Measurements from ENCODE around the gene ARHGAP18. TPM values are rescaled to one million over a fixed set of nuclear protein-coding genes. Genes with fewer than 3 reads are reported as not detected.

ARHGAP18 gene
- total RNA-seq, 1 experiment from 2014 or later: 1.6 TPM

DNA sequence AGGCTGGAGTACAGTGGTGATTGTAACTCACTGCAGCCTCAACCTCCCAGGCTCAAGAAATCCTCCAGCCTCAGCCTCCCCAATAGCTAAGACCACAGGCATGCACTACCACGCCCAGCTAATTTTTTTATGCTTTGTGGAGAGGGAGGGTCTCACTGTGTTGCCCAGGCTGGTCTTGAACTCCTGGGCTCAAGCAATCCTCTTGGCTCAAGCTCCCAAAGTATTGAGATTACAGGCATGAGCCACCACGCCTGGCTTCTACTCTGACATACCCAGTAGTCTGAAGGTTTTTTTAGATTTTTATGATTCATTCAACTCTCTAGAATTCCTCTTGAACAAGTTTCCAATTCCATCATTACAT lies 1.3 kb upstream of the ARHGAP18 start:
- Histone ChIP-seq H3K9me3 (ENCODE audit: low read length) (no peaks in the 10 kb centered on the region), H3K9me2 (replicated peaks; ENCODE audit: insufficient read depth, low read length) (no peaks in the 10 kb centered on the region), H4K20me1 (ENCODE audit: insufficient read depth, low read depth, low read length) (no peaks in the 10 kb centered on the region), H3K27ac (ENCODE audit: low read length) (no peak overlapping the region), H3K4me2 (ENCODE audit: low read depth, low read length, poor library complexity, severe bottlenecking) (no peak overlapping the region), H3K36me3 (ENCODE audit: insufficient read depth, low read length) (no peaks in the 10 kb centered on the region), H3K79me2 (ENCODE audit: low read length) (no peaks in the 10 kb centered on the region), H3K27me3 (ENCODE audit: low read length) (no peaks in the 10 kb centered on the region), H3K9ac (ENCODE audit: low read length) (no peak overlapping the region), H3K4me3 (ENCODE audit: low read length) (no peak overlapping the region), H2AFZ (ENCODE audit: low read length) (no peak overlapping the region), H3K4me1 (ENCODE audit: low read length) (peaks cover 20% of the 10 kb centered on the region)
- DNase-seq: no peak

DNA sequence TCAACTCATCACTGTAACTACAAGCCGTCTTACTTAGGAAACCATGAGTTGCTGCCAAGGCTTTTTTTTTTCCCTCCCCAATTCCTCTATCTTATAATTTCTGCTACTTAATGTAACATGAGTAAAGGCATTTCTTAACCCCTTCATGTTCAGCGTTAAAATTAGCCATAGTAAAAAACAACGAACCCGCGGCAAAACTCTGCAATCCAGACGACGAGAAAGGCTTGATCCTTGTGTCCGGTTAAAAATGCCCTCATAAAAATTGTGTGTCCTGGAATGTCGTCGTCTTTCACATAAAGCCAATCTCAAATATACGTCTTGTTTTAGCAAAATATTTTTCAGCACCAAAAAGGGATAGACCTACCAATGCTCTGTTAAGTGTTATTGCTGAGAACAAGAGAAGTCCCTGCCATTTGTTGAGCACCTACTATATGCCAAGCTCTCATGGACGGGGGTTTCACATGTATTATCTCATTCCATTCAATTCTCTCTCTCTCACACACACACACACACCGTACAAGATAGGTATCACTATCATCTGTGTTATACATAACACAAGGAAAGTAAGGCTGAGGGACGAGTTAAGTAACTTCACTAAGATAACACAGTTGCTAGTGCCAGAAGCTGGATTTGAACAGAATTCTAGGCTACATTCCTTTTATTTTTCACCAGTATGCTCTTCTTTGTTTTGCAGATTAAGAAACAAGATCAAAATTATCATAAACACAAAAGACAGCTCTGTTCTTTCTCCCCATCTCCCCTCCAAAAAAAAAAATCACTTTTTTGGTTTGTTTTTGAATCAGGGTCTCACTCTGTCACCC lies 683 bp upstream of the ARHGAP18 start:
- H3K4me3 ChIP-seq (ENCODE audit: low read length): peak overlapping the region; percentile 63; the same call in 1 of the 2 replicates
- peak overlapping the region; percentile 99; the same call in 1 of the 2 replicates for H2AFZ ChIP-seq (ENCODE audit: low read length)
- no peak overlapping the region for H3K27ac ChIP-seq (ENCODE audit: low read length)
- H3K4me2 ChIP-seq (ENCODE audit: low read depth, low read length, poor library complexity, severe bottlenecking): peak overlapping the region; percentile 74
- peaks cover 20% of the 10 kb centered on the region for H3K4me1 ChIP-seq (ENCODE audit: low read length)
- no peaks in the 10 kb centered on the region for H3K36me3 ChIP-seq (ENCODE audit: insufficient read depth, low read length)
- H3K9ac ChIP-seq (ENCODE audit: low read length): no peak overlapping the region; the same call in 1 of the 2 replicates
- H3K9me2 ChIP-seq (replicated peaks; ENCODE audit: insufficient read depth, low read length): no peaks in the 10 kb centered on the region
- no peaks in the 10 kb centered on the region for H3K9me3 ChIP-seq (ENCODE audit: low read length)
- H3K27me3 ChIP-seq (ENCODE audit: low read length): no peaks in the 10 kb centered on the region
- no peaks in the 10 kb centered on the region for H3K79me2 ChIP-seq (ENCODE audit: low read length)
- no peaks in the 10 kb centered on the region for H4K20me1 ChIP-seq (ENCODE audit: insufficient read depth, low read depth, low read length)
- DNase-seq: no peak

DNA sequence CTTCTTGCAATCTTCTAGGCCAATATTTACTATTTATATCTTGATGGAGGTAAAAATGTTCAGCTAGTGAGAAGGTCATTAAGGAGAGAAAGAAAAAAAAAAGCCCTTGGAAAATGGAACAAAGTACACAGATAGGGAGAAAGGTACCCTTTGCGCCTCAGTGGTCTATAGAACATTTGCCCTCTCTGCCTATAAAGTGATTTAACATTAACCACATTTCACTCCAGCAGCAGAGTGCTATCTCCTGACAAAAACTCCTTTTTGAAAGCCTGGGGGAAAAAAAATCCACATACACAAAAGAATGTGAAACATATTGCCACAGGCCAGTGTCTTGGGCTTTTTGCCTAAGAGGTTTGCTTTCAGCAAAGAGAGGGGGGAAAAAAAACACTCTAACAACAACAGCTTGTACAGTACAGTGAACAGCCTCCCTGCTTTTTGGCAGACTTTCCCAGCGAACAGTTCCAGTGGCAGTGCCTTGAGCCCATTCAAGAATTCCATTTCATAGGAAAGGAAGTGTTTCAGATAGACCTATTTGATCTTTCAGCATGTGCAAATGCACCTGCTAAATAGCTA lies 695 bp downstream of the ARHGAP18 start:
- peak overlapping the region; percentile 74 for H3K4me2 ChIP-seq (ENCODE audit: low read depth, low read length, poor library complexity, severe bottlenecking)

DNA sequence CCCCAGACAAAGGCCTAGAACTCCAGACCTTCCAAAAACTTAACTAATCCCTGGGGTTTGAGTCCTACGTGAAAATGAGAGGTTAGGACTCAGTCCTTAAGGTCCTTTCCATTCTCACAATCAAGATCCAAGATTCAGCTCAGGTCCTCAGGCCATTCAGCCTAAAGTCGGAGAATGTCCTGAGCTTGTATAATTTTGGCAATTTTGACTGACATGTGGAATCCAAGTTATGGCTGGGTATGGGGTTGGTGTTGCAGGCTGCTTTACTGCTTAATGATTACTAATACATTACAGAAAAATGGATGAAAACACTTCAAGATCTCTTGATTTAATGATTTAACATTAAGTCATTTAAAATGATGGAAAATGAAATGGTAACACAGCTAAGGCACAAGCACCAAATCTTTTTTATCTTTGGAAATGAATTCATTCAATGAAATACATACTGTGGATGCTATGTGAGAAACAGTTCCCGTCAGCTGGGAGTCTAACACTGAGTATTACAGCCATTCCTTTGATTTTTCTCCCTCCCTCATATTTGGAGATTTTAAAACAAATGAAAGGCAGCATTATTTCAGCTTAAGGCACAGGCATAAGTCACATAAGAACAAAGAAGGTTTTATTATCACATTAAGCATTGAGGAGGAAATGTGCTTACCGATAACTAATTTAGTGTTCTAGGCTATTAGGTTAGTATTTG lies 1.3 kb downstream of the ARHGAP18 start:
- Histone ChIP-seq H3K27ac (ENCODE audit: low read length) (no peak overlapping the region), H3K79me2 (ENCODE audit: low read length) (no peaks in the 10 kb centered on the region), H3K4me1 (ENCODE audit: low read length) (peaks cover 12% of the 10 kb centered on the region), H3K9me3 (ENCODE audit: low read length) (no peaks in the 10 kb centered on the region), H3K4me3 (ENCODE audit: low read length) (no peak overlapping the region), H3K4me2 (ENCODE audit: low read depth, low read length, poor library complexity, severe bottlenecking) (no peak overlapping the region), H3K9me2 (replicated peaks; ENCODE audit: insufficient read depth, low read length) (no peaks in the 10 kb centered on the region), H3K36me3 (ENCODE audit: insufficient read depth, low read length) (no peaks in the 10 kb centered on the region), H2AFZ (ENCODE audit: low read length) (no peak overlapping the region), H3K27me3 (ENCODE audit: low read length) (no peaks in the 10 kb centered on the region), H3K9ac (ENCODE audit: low read length) (no peak overlapping the region), H4K20me1 (ENCODE audit: insufficient read depth, low read depth, low read length) (no peaks in the 10 kb centered on the region)
- DNase-seq: no peak

More for the DNA sequence above, 695 bp downstream of the ARHGAP18 start:
- Histone ChIP-seq H3K9ac (ENCODE audit: low read length) (no peak overlapping the region), H4K20me1 (ENCODE audit: insufficient read depth, low read depth, low read length) (no peaks in the 10 kb centered on the region), H3K4me1 (ENCODE audit: low read length) (peaks cover 18% of the 10 kb centered on the region), H3K9me2 (replicated peaks; ENCODE audit: insufficient read depth, low read length) (no peaks in the 10 kb centered on the region), H2AFZ (ENCODE audit: low read length) (peak overlapping the region; percentile 99), H3K9me3 (ENCODE audit: low read length) (no peaks in the 10 kb centered on the region), H3K79me2 (ENCODE audit: low read length) (no peaks in the 10 kb centered on the region), H3K27ac (ENCODE audit: low read length) (no peak overlapping the region), H3K27me3 (ENCODE audit: low read length) (no peaks in the 10 kb centered on the region), H3K36me3 (ENCODE audit: insufficient read depth, low read length) (no peaks in the 10 kb centered on the region), H3K4me3 (ENCODE audit: low read length) (peak overlapping the region; percentile 63)
- DNase-seq: no peak

DNA sequence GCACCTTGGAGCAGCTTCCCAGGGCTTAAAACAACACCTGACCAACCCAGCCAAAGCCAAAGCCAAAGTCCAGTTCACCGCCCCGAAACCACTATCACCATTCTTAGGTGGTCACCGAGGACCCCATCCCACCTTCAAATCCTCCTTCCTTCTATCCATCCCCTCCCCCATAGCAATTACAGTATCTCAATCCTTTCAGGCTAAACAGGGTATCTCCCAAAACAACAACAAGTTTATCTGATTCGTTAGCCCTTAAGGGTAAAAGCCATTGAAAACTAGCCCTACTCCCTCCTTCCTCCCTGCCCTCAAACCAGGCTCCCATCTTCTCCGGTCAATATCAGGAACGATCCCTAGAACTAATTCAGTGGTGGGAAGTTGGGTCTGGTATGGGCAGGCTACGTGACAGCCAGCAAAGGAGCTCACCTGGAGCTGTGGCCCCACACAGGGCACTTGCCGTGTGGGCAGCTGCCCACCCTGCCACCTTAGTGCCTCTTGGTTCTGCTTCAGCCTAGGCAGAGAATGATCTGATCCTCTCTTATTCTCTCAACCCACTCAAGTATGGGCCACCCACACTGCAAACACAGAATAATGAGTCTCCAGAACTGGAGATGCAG lies 2.0 kb downstream of the ARHGAP18 start:
- Histone ChIP-seq H3K9me3 (ENCODE audit: low read length) (no peaks in the 10 kb centered on the region), H2AFZ (ENCODE audit: low read length) (no peak overlapping the region), H3K4me3 (ENCODE audit: low read length) (no peak overlapping the region), H4K20me1 (ENCODE audit: insufficient read depth, low read depth, low read length) (no peaks in the 10 kb centered on the region), H3K79me2 (ENCODE audit: low read length) (no peaks in the 10 kb centered on the region), H3K36me3 (ENCODE audit: insufficient read depth, low read length) (no peaks in the 10 kb centered on the region), H3K4me1 (ENCODE audit: low read length) (peaks cover 12% of the 10 kb centered on the region), H3K9ac (ENCODE audit: low read length) (no peak overlapping the region), H3K27me3 (ENCODE audit: low read length) (no peaks in the 10 kb centered on the region), H3K9me2 (replicated peaks; ENCODE audit: insufficient read depth, low read length) (no peaks in the 10 kb centered on the region), H3K27ac (ENCODE audit: low read length) (no peak overlapping the region), H3K4me2 (ENCODE audit: low read depth, low read length, poor library complexity, severe bottlenecking) (no peak overlapping the region)
- no peak for DNase-seq

DNA sequence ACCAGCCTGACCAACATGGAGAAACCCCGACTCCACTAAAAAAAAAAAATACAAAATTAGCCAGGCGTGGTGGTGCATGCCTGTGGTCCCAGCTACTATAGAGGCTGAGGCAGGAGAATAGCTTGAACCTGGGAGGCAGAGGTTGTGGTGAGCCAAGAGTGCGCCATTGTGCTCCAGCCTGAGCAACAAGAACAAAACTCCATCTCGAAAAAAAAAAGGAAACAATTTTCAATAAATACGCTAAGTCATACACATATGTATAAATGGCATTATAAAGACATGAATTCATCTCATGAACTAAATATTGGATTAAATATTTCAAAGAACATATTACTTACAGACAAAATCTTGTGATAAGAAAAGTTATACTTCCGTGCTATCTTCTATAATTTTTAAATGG lies 2.9 kb downstream of the ARHGAP18 start:
- H2AFZ ChIP-seq (ENCODE audit: low read length): no peak overlapping the region
- H3K9ac ChIP-seq (ENCODE audit: low read length): no peak overlapping the region
- no peak overlapping the region for H3K4me3 ChIP-seq (ENCODE audit: low read length)
- H3K9me2 ChIP-seq (replicated peaks; ENCODE audit: insufficient read depth, low read length): no peaks in the 10 kb centered on the region
- H4K20me1 ChIP-seq (ENCODE audit: insufficient read depth, low read depth, low read length): no peaks in the 10 kb centered on the region
- no peak overlapping the region for H3K27ac ChIP-seq (ENCODE audit: low read length)
- H3K9me3 ChIP-seq (ENCODE audit: low read length): no peaks in the 10 kb centered on the region
- no peaks in the 10 kb centered on the region for H3K79me2 ChIP-seq (ENCODE audit: low read length)
- no peaks in the 10 kb centered on the region for H3K36me3 ChIP-seq (ENCODE audit: insufficient read depth, low read length)
- no peak overlapping the region for H3K4me2 ChIP-seq (ENCODE audit: low read depth, low read length, poor library complexity, severe bottlenecking)
- peaks cover 12% of the 10 kb centered on the region for H3K4me1 ChIP-seq (ENCODE audit: low read length)
- H3K27me3 ChIP-seq (ENCODE audit: low read length): no peaks in the 10 kb centered on the region
- DNase-seq: no peak

DNA sequence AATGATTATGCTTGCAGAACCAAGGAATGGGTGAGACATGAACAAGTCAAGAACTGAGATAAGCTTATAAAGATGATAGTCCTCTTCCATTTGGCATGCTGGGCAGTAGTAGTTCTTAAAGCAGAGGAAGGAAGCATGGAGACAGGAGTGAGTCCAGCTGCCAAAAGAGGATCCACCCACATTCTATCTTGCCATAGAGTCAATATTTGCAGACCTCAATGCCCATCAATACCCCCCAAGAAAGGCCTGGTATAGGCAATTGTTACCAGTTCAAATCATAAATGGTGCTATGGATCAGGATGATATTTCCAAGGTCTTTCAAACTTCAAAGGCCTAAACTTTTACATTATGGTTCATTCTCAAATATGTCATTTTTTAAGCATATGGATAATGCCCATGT lies 4.8 kb downstream of the ARHGAP18 start:
- no peak overlapping the region for H3K9ac ChIP-seq (ENCODE audit: low read length)
- DNase-seq: no peak

DNA sequence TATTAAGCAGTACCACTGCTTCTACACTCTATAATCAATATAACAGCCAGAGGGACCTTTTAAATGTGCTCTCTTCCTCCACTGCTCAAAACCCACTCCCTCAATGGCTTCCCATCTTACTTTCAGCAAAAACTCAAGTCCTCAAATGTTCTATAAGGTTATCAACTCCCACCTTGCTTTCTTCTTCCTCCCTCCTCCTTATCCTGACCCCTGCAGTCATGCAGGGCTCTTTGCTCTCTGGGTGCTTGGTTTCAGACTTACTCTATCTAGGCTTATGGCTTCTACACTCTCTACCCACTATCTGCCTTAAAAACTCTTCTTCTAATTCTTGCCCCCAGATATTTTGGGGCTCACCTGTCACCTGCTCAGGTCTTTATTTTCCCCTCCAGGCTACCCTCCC lies 5.3 kb downstream of the ARHGAP18 start:
- Histone ChIP-seq H3K36me3 (ENCODE audit: insufficient read depth, low read length) (no peaks in the 10 kb centered on the region), H3K4me3 (ENCODE audit: low read length) (no peak overlapping the region), H3K27ac (ENCODE audit: low read length) (no peak overlapping the region), H3K79me2 (ENCODE audit: low read length) (no peaks in the 10 kb centered on the region), H3K9me3 (ENCODE audit: low read length) (no peaks in the 10 kb centered on the region), H3K4me2 (ENCODE audit: low read depth, low read length, poor library complexity, severe bottlenecking) (no peak overlapping the region), H3K27me3 (ENCODE audit: low read length) (no peaks in the 10 kb centered on the region), H3K9ac (ENCODE audit: low read length) (no peak overlapping the region), H4K20me1 (ENCODE audit: insufficient read depth, low read depth, low read length) (no peaks in the 10 kb centered on the region), H3K4me1 (ENCODE audit: low read length) (peaks cover 3% of the 10 kb centered on the region), H2AFZ (ENCODE audit: low read length) (no peak overlapping the region), H3K9me2 (replicated peaks; ENCODE audit: insufficient read depth, low read length) (no peaks in the 10 kb centered on the region)
- no peak for DNase-seq

More for the DNA sequence above, 4.8 kb downstream of the ARHGAP18 start:
- Histone ChIP-seq H3K9me3 (ENCODE audit: low read length) (no peaks in the 10 kb centered on the region), H3K27ac (ENCODE audit: low read length) (no peak overlapping the region), H3K4me3 (ENCODE audit: low read length) (no peak overlapping the region), H3K79me2 (ENCODE audit: low read length) (no peaks in the 10 kb centered on the region), H3K4me1 (ENCODE audit: low read length) (peaks cover 8% of the 10 kb centered on the region), H4K20me1 (ENCODE audit: insufficient read depth, low read depth, low read length) (no peaks in the 10 kb centered on the region), H3K36me3 (ENCODE audit: insufficient read depth, low read length) (no peaks in the 10 kb centered on the region), H3K27me3 (ENCODE audit: low read length) (no peaks in the 10 kb centered on the region), H2AFZ (ENCODE audit: low read length) (no peak overlapping the region), H3K9me2 (replicated peaks; ENCODE audit: insufficient read depth, low read length) (no peaks in the 10 kb centered on the region), H3K4me2 (ENCODE audit: low read depth, low read length, poor library complexity, severe bottlenecking) (no peak overlapping the region)
